Endothelial cell of umbilical vein (primary cell): ENCODE data around the gene ZNF283.

Source experiments
- EZH2 ChIP-seq: IDR thresholded peaks from 2 replicates; pipeline ENCODE4 v1.6.1; 2012; ENCODE audit warnings: borderline replicate concordance, low read depth, mild to moderate bottlenecking, moderate library complexity, low read length, inconsistent platforms; ENCODE audit not compliant: severe bottlenecking
- GATA2 ChIP-seq: IDR thresholded peaks from 2 replicates; pipeline ENCODE4 v1.7.0; 2011; ENCODE audit warnings: low read depth, mild to moderate bottlenecking, moderate library complexity, mixed read lengths, low read length; ENCODE audit not compliant: insufficient read length, insufficient read depth
- MYC ChIP-seq: IDR thresholded peaks from one replicate; pipeline ENCODE4 v1.6.1; 2011; ENCODE audit warnings: mild to moderate bottlenecking, low read depth, low read length
- POLR2A ChIP-seq: IDR thresholded peaks from 2 replicates; pipeline ENCODE4 v1.6.1; 2012; ENCODE audit warnings: low read depth, mild to moderate bottlenecking, control low read depth, low read length
- POLR2AphosphoS5 ChIP-seq: IDR thresholded peaks from 2 replicates; pipeline ENCODE4 v1.6.1; 2012; ENCODE audit warnings: low read depth, mild to moderate bottlenecking, control low read depth, low read length, moderate library complexity; ENCODE audit not compliant: insufficient read depth
- TF ChIP-seq, protein P1 (sequence below): IDR thresholded peaks from 2 replicates; pipeline ENCODE4 v1.6.1; 2011; ENCODE audit not compliant: insufficient read depth, insufficient read length
- TF ChIP-seq, protein P2 (sequence below), 2 donors: IDR thresholded peaks; 1 replicate in 1 of 2; 2 replicates in 1 of 2; pipeline ENCODE4 v1.5.1; 2011; ENCODE audit warnings: low read length in 2 of 2, mild to moderate bottlenecking in 2 of 2, moderate library complexity in 2 of 2, control low read depth in 1 of 2, inconsistent platforms in 1 of 2, low read depth in 1 of 2; ENCODE audit not compliant: insufficient read depth in 1 of 2; ENCODE audit errors: extremely low read depth in 1 of 2

GRCh38 chr19:43783636-43784035 is 43.5 kb upstream of the ZNF283 start:
- TF ChIP-seq, protein P1, sequence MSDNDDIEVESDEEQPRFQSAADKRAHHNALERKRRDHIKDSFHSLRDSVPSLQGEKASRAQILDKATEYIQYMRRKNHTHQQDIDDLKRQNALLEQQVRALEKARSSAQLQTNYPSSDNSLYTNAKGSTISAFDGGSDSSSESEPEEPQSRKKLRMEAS: no peak
- TF ChIP-seq, protein P2, sequence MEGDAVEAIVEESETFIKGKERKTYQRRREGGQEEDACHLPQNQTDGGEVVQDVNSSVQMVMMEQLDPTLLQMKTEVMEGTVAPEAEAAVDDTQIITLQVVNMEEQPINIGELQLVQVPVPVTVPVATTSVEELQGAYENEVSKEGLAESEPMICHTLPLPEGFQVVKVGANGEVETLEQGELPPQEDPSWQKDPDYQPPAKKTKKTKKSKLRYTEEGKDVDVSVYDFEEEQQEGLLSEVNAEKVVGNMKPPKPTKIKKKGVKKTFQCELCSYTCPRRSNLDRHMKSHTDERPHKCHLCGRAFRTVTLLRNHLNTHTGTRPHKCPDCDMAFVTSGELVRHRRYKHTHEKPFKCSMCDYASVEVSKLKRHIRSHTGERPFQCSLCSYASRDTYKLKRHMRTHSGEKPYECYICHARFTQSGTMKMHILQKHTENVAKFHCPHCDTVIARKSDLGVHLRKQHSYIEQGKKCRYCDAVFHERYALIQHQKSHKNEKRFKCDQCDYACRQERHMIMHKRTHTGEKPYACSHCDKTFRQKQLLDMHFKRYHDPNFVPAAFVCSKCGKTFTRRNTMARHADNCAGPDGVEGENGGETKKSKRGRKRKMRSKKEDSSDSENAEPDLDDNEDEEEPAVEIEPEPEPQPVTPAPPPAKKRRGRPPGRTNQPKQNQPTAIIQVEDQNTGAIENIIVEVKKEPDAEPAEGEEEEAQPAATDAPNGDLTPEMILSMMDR (IDR thresholded peaks at IDR 0.05; ENCODE audit: extremely low read depth in 1 of 2, insufficient read depth in 1 of 2, low read depth in 1 of 2, low read length in 2 of 2): no peak
- TF ChIP-seq POLR2AphosphoS5 (no peak), EZH2 (no peak), MYC (no peak), POLR2A (no peak), GATA2 (no peak)
